IMR-90 (cell line): ENCODE data around the gene INF2. TPM values are rescaled to one million over a fixed set of nuclear protein-coding genes. Genes with fewer than 3 reads are reported as not detected.

Experiments used
- ATAC-seq: fragments of 200-7000 bp; cut with Tn5 transposase; 2 replicates; pipeline ENCODE4 v1.9.1; 2020; ENCODE audit warnings: low read depth, mild to moderate bottlenecking, moderate library complexity
- BruUV-seq: library from RNA; stranded (reverse); fragments of 400-500 nt; replicated peaks from 2 replicates; lab custom pipeline; 2021; lab: Mats Ljungman, UMichigan
- CTCF ChIA-PET: fragments of 300-600 bp; formaldehyde crosslinking; extraction: SDS; loops from one replicate; lab custom pipeline; 2021; ENCODE audit warnings: antibody characterized with exemption; lab: Yijun Ruan, JAX
- POLR2A ChIA-PET: fragments of 300-600 bp; sonication (Branson Sonifier 250); formaldehyde crosslinking; loops from one replicate; lab custom pipeline; 2022; ENCODE audit warnings: antibody characterized with exemption; ENCODE audit not compliant: unreplicated experiment; lab: Charles Lee
- DNase-seq: peaks from one replicate; pipeline ENCODE4 v3.0.0; 2013
- H2AFZ ChIP-seq: replicated peaks from 2 replicates; pipeline ENCODE3; 2013; ENCODE audit warnings: low read length, mild to moderate bottlenecking; ENCODE audit not compliant: poor library complexity
- H2AK5ac ChIP-seq: 2 replicates; pipeline ENCODE4 v1.6.1; 2013; ENCODE audit warnings: low read depth, low read length, inconsistent platforms
- H2AK9ac ChIP-seq: replicated peaks from 2 replicates; pipeline ENCODE3; 2013; ENCODE audit warnings: mild to moderate bottlenecking, low read depth, low read length, moderate library complexity; ENCODE audit not compliant: poor library complexity
- H2BK120ac ChIP-seq: 2 replicates; pipeline ENCODE4 v1.6.1; 2013; ENCODE audit warnings: low read depth, low read length, inconsistent platforms
- H2BK15ac ChIP-seq: 3 replicates; pipeline ENCODE4 v1.6.1; 2013; ENCODE audit warnings: low read depth, low read length, inconsistent platforms
- H2BK20ac ChIP-seq: 2 replicates; pipeline ENCODE4 v1.6.1; 2013; ENCODE audit warnings: low read depth, mild to moderate bottlenecking, inconsistent platforms, low read length, moderate library complexity
- H2BK5ac ChIP-seq: 2 replicates; pipeline ENCODE4 v1.6.1; 2013; ENCODE audit warnings: mild to moderate bottlenecking, low read depth, low read length, inconsistent platforms; ENCODE audit not compliant: poor library complexity, severe bottlenecking
- H3K14ac ChIP-seq: replicated peaks from 2 replicates; pipeline ENCODE4 v1.6.1; 2013; ENCODE audit warnings: low read depth, low read length, inconsistent platforms
- H3K18ac ChIP-seq: 2 replicates; pipeline ENCODE4 v1.6.1; 2013; ENCODE audit warnings: low read depth, low read length, control low read depth
- H3K23ac ChIP-seq: 2 replicates; pipeline ENCODE4 v1.6.1; 2013; ENCODE audit warnings: low read depth, low read length, inconsistent platforms
- H3K27ac ChIP-seq: 2 replicates; pipeline ENCODE4 v1.5.1; 2013; ENCODE audit warnings: mild to moderate bottlenecking, control low read depth, low read length; ENCODE audit not compliant: insufficient read depth
- H3K27me3 ChIP-seq: 2 replicates; pipeline ENCODE4 v1.6.1; 2013; ENCODE audit warnings: low read length; ENCODE audit not compliant: control insufficient read depth, insufficient read depth
- H3K36me3 ChIP-seq: 2 replicates; pipeline ENCODE4 v1.6.1; 2013; ENCODE audit warnings: low read length, mixed read lengths; ENCODE audit not compliant: control insufficient read depth, insufficient read depth
- H3K4ac ChIP-seq: 2 replicates; pipeline ENCODE4 v1.6.1; 2013; ENCODE audit warnings: low read depth, low read length, inconsistent platforms
- H3K4me1 ChIP-seq: 2 replicates; pipeline ENCODE4 v1.6.1; 2013; ENCODE audit warnings: low read length, mixed read lengths; ENCODE audit not compliant: control insufficient read depth, insufficient read depth
- H3K4me2 ChIP-seq: 2 replicates; pipeline ENCODE4 v1.6.1; 2013; ENCODE audit warnings: low read depth, mild to moderate bottlenecking, control low read depth, low read length, moderate library complexity
- H3K4me3 ChIP-seq: 2 replicates; pipeline ENCODE4 v1.5.1; 2013; ENCODE audit warnings: low read depth, mild to moderate bottlenecking, control low read depth, low read length, moderate library complexity; ENCODE audit not compliant: insufficient read depth
- H3K56ac ChIP-seq: 2 replicates; pipeline ENCODE4 v1.6.1; 2013; ENCODE audit warnings: low read length, inconsistent platforms; ENCODE audit not compliant: insufficient read depth; ENCODE audit errors: extremely low read depth
- H3K79me1 ChIP-seq, 2 experiments: 2 replicates each; pipeline ENCODE4 v1.6.1; 2013; ENCODE audit warnings: low read length in 2 of 2, inconsistent platforms in 1 of 2, low read depth in 1 of 2
- H3K9ac ChIP-seq: 2 replicates; pipeline ENCODE4 v1.6.1; 2013; ENCODE audit warnings: low read depth, low read length, control low read depth
- H3K9me1 ChIP-seq: 2 replicates; pipeline ENCODE4 v1.6.1; 2013; ENCODE audit warnings: low read length, inconsistent platforms; ENCODE audit not compliant: insufficient read depth
- H3K9me3 ChIP-seq: 2 replicates; pipeline ENCODE4 v1.6.1; 2013; ENCODE audit warnings: low read length; ENCODE audit not compliant: control insufficient read depth, insufficient read depth
- H4K20me1 ChIP-seq: 2 replicates; pipeline ENCODE4 v1.6.1; 2013; ENCODE audit warnings: low read length, inconsistent platforms; ENCODE audit not compliant: insufficient read depth
- H4K5ac ChIP-seq: 2 replicates; pipeline ENCODE4 v1.6.1; 2013; ENCODE audit warnings: mild to moderate bottlenecking, low read depth, low read length, control low read depth
- H4K8ac ChIP-seq, 2 experiments: 2 replicates each; pipeline ENCODE4 v1.6.1; 2013; ENCODE audit warnings: low read depth in 2 of 2, low read length in 2 of 2, control low read depth in 1 of 2, inconsistent platforms in 1 of 2
- H4K91ac ChIP-seq: 2 replicates; pipeline ENCODE4 v1.6.1; 2013; ENCODE audit warnings: low read depth, low read length, inconsistent platforms; ENCODE audit not compliant: insufficient read depth
- BHLHE40 ChIP-seq: fragments of 150-350 bp; IDR thresholded peaks from 2 replicates; pipeline ENCODE4 v1.6.1; 2016; ENCODE audit warnings: mild to moderate bottlenecking, low read depth, low read length
- CEBPB ChIP-seq: IDR thresholded peaks from 2 replicates; pipeline ENCODE4 v1.6.1; 2012; ENCODE audit warnings: low read depth, low read length, improper control_type of control experiment
- CHD1 ChIP-seq: IDR thresholded peaks from 2 replicates; pipeline ENCODE4 v1.6.1; 2012; ENCODE audit warnings: low read depth, low read length, improper control_type of control experiment
- MAFK ChIP-seq: IDR thresholded peaks from 2 replicates; pipeline ENCODE4 v1.6.1; 2012; ENCODE audit warnings: low read depth, low read length, improper control_type of control experiment
- MAZ ChIP-seq: IDR thresholded peaks from 2 replicates; pipeline ENCODE4 v1.6.1; 2012; ENCODE audit warnings: low read depth, mild to moderate bottlenecking, low read length, improper control_type of control experiment, moderate library complexity, borderline replicate concordance
- MXI1 ChIP-seq: IDR thresholded peaks from 2 replicates; pipeline ENCODE4 v1.6.1; 2012; ENCODE audit warnings: low read depth, mild to moderate bottlenecking, low read length, moderate library complexity, borderline replicate concordance
- POLR2A ChIP-seq: IDR thresholded peaks from 2 replicates; pipeline ENCODE4 v1.6.1; 2012; ENCODE audit warnings: mild to moderate bottlenecking, low read depth, low read length
- RAD21 ChIP-seq: IDR thresholded peaks from 2 replicates; pipeline ENCODE4 v1.6.1; 2012; ENCODE audit warnings: low read length, improper control_type of control experiment
- RCOR1 ChIP-seq: IDR thresholded peaks from 2 replicates; pipeline ENCODE4 v1.6.1; 2012; ENCODE audit warnings: mild to moderate bottlenecking, low read length, improper control_type of control experiment; ENCODE audit not compliant: insufficient replicate concordance
- RFX5 ChIP-seq: IDR thresholded peaks from 2 replicates; pipeline ENCODE4 v1.8.0; 2012; ENCODE audit warnings: low read depth, mild to moderate bottlenecking, low read length, moderate library complexity
- SMC3 ChIP-seq: fragments of 150-350 bp; IDR thresholded peaks from 2 replicates; pipeline ENCODE4 v1.6.1; 2016; ENCODE audit warnings: low read depth, mild to moderate bottlenecking, antibody characterized with exemption, low read length, moderate library complexity
- WGBS, 2 experiments: methylation state at CpG; one replicate each; pipeline versions ENCODE4 v1.1.5 to v1.1.7; 2013; ENCODE audit warnings: missing lambda C conversion rate in 2 of 2; ENCODE audit not compliant: insufficient read length in 1 of 2; ENCODE audit errors: extremely low coverage in 2 of 2; 5-methylcytosine and 5-hydroxymethylcytosine counted together
- dilution Hi-C: fragments of 300-500 bp; cut with HindIII; formaldehyde crosslinking; loops from one replicate; pipeline ENCODE4 v1.14.3; 2018; ENCODE audit warnings: low sequenced_read_pairs; ENCODE audit not compliant: unreplicated experiment
- in situ Hi-C: fragments of 300-500 bp; cut with MboI; formaldehyde crosslinking; loops from 3 replicates; pipeline ENCODE4 v1.14.3; 2019; ENCODE audit warnings: low sequenced_read_pairs, inconsistent platforms, mixed read lengths
- intact Hi-C: fragments of 100-400 bp; cut with micrococcal nuclease; formaldehyde crosslinking; loops from 2 replicates; pipeline ENCODE4 v1.10.0; 2022
- polyA plus RNA-seq, 3 experiments: library from polyadenylated mRNA; depleted of rRNA; stranded (reverse); fragments of >200 nt; gene quantifications; 2 replicates each; pipeline ENCODE4 v1.2.3, GENCODE V29; 2012; ENCODE audit warnings: low replicate concordance in 1 of 3
- total RNA-seq: library from RNA; depleted of rRNA; stranded (reverse); fragments of >200 nt; gene quantifications from 2 replicates; pipeline ENCODE4 v1.2.3, GENCODE V29; 2012
- TF ChIP-seq, protein P1 (sequence below): fragments of 150-350 bp; IDR thresholded peaks from 2 replicates; pipeline ENCODE4 v1.6.1; 2017; ENCODE audit warnings: mild to moderate bottlenecking, antibody characterized with exemption, low read length, low read depth
- TF ChIP-seq, protein P2 (sequence below): conservative IDR thresholded peaks from 2 replicates; pipeline ENCODE4 v1.5.1; 2012; ENCODE audit warnings: mild to moderate bottlenecking, low read depth, low read length, improper control_type of control experiment
- TF ChIP-seq, protein P3 (sequence below): fragments of 150-350 bp; IDR thresholded peaks from 2 replicates; pipeline ENCODE4 v1.6.1; 2016; ENCODE audit warnings: low read depth, mild to moderate bottlenecking, low read length, moderate library complexity, borderline replicate concordance

The INF2 gene
- total and polyA plus RNA-seq, 2 of the 4 experiments (the other 2 are of a cell fraction) = 16.8 to 62.1 TPM

DNA sequence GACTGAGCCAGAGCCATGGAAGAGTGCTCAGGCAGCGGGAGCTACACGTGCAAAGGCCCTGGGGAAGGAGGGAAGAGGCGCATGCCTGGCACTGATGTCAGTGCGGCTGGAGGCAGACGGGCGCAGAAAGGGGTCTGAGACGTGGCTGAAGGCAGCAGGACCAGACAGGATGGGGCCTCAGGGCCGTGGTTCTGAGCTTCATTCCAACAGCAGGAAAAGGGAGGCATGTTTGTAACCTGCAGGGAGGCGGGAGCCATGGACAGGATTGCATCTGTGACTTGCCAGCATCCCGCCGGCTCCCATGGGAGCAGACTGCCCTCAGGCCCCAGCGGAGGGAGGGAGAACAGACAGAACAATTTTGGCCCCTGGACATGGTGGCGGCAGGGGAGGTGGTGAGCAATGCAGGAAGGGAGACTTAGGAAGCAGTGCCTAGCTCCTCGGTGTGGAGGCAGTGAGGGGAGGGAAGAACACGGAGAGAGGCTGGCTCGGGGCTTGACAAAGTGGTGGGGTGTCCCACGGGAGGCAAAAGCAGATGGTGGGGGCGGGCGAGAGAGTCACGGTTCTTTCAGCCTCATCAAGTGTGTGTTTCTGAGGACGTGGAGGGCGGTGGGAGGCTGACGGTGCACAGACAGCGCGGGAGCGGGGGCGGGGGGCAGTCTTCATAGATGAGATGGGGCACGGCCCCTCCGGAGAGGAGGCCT is 33.3 kb upstream of the INF2 start:
- Histone ChIP-seq H3K9ac (no peak overlapping the region), H3K18ac (no peak overlapping the region), H3K14ac (no peak overlapping the region), H2BK120ac (no peak overlapping the region), H4K8ac (no peak overlapping the region), H3K9me3 (peaks cover 21% of the 10 kb centered on the region), H3K4me1 (no peaks in the 10 kb centered on the region), H2BK15ac (no peak overlapping the region), H3K4me3 (no peak overlapping the region), H3K36me3 (no peaks in the 10 kb centered on the region), H2AFZ (no peak overlapping the region), H3K4ac (no peak overlapping the region), H3K56ac (no peak overlapping the region), H4K91ac (no peak overlapping the region), H3K27ac (no peak overlapping the region), H3K79me1 (no peaks in the 10 kb centered on the region), H3K27me3 (peaks cover 15% of the 10 kb centered on the region; the same call in 1 of the 2 replicates), H3K23ac (no peak overlapping the region), H4K20me1 (no peaks in the 10 kb centered on the region), H2BK5ac (no peak overlapping the region), H2AK5ac (no peak overlapping the region), H2BK20ac (no peak overlapping the region), H3K9me1 (no peaks in the 10 kb centered on the region), H3K4me2 (no peak overlapping the region), H4K5ac (no peak overlapping the region), H2AK9ac (no peak overlapping the region)
- WGBS, 2 experiments = 57% methylated on average over 21 of the region's 29 CpGs; no CpG with 5 or more reads in 1 of the 2 experiments
- ATAC-seq = no peak
- dilution Hi-C loops (no loop called here), intact Hi-C loops (no loop called here), in situ Hi-C loops (loop anchor here (5.0 kb wide), 1 partner anchor 51 kb away; no protein-coding TSS in a partner anchor)
- DNase-seq = no peak
- BruUV-seq = no TSS peak
- ChIA-PET CTCF (no interaction called here), POLR2A (no interaction called here)
- TF ChIP-seq RCOR1 = no peak
- no peak for TF ChIP-seq MAZ
- no peak for TF ChIP-seq BHLHE40
- TF ChIP-seq SMC3 = no peak
- TF ChIP-seq POLR2A = no peak
- TF ChIP-seq, protein P1, sequence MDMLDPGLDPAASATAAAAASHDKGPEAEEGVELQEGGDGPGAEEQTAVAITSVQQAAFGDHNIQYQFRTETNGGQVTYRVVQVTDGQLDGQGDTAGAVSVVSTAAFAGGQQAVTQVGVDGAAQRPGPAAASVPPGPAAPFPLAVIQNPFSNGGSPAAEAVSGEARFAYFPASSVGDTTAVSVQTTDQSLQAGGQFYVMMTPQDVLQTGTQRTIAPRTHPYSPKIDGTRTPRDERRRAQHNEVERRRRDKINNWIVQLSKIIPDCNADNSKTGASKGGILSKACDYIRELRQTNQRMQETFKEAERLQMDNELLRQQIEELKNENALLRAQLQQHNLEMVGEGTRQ = no peak
- TF ChIP-seq CEBPB = no peak
- no peak for TF ChIP-seq MXI1
- no peak for TF ChIP-seq RAD21
- TF ChIP-seq, protein P2, sequence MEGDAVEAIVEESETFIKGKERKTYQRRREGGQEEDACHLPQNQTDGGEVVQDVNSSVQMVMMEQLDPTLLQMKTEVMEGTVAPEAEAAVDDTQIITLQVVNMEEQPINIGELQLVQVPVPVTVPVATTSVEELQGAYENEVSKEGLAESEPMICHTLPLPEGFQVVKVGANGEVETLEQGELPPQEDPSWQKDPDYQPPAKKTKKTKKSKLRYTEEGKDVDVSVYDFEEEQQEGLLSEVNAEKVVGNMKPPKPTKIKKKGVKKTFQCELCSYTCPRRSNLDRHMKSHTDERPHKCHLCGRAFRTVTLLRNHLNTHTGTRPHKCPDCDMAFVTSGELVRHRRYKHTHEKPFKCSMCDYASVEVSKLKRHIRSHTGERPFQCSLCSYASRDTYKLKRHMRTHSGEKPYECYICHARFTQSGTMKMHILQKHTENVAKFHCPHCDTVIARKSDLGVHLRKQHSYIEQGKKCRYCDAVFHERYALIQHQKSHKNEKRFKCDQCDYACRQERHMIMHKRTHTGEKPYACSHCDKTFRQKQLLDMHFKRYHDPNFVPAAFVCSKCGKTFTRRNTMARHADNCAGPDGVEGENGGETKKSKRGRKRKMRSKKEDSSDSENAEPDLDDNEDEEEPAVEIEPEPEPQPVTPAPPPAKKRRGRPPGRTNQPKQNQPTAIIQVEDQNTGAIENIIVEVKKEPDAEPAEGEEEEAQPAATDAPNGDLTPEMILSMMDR = no peak
- no peak for TF ChIP-seq RFX5
- TF ChIP-seq CHD1 = no peak
- TF ChIP-seq, protein P3, sequence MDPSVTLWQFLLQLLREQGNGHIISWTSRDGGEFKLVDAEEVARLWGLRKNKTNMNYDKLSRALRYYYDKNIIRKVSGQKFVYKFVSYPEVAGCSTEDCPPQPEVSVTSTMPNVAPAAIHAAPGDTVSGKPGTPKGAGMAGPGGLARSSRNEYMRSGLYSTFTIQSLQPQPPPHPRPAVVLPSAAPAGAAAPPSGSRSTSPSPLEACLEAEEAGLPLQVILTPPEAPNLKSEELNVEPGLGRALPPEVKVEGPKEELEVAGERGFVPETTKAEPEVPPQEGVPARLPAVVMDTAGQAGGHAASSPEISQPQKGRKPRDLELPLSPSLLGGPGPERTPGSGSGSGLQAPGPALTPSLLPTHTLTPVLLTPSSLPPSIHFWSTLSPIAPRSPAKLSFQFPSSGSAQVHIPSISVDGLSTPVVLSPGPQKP = no peak
- no peak for TF ChIP-seq MAFK
